IMR-90 (cell line): ENCODE data around the gene CLEC10A.

Experiments used
- MXI1 ChIP-seq: IDR thresholded peaks from 2 replicates; pipeline ENCODE4 v1.6.1; 2012; ENCODE audit warnings: low read depth, mild to moderate bottlenecking, low read length, moderate library complexity, borderline replicate concordance
- POLR2A ChIP-seq: IDR thresholded peaks from 2 replicates; pipeline ENCODE4 v1.6.1; 2012; ENCODE audit warnings: mild to moderate bottlenecking, low read depth, low read length
- RAD21 ChIP-seq: IDR thresholded peaks from 2 replicates; pipeline ENCODE4 v1.6.1; 2012; ENCODE audit warnings: low read length, improper control_type of control experiment
- TF ChIP-seq, protein P1 (sequence below): conservative IDR thresholded peaks from 2 replicates; pipeline ENCODE4 v1.5.1; 2012; ENCODE audit warnings: mild to moderate bottlenecking, low read depth, low read length, improper control_type of control experiment

GRCh38 chr17:7124923-7125322, 44.9 kb upstream of the CLEC10A start:
- no peak for TF ChIP-seq POLR2A
- TF ChIP-seq, protein P1, sequence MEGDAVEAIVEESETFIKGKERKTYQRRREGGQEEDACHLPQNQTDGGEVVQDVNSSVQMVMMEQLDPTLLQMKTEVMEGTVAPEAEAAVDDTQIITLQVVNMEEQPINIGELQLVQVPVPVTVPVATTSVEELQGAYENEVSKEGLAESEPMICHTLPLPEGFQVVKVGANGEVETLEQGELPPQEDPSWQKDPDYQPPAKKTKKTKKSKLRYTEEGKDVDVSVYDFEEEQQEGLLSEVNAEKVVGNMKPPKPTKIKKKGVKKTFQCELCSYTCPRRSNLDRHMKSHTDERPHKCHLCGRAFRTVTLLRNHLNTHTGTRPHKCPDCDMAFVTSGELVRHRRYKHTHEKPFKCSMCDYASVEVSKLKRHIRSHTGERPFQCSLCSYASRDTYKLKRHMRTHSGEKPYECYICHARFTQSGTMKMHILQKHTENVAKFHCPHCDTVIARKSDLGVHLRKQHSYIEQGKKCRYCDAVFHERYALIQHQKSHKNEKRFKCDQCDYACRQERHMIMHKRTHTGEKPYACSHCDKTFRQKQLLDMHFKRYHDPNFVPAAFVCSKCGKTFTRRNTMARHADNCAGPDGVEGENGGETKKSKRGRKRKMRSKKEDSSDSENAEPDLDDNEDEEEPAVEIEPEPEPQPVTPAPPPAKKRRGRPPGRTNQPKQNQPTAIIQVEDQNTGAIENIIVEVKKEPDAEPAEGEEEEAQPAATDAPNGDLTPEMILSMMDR, result no peak
- TF ChIP-seq RAD21, result no peak
- no peak for TF ChIP-seq MXI1
